Fibroblast of upper back skin (primary cell): ENCODE results near the gene FARSB.
A peak's percentile ranks its signal among the peaks of the same experiment; 100 is the strongest.
"Not testable (repeated sequence)": the region's sequence is repeated elsewhere in the genome, so short reads cannot be mapped to it uniquely, and the experiment has no call there.

Experiments
- DNase-seq: peaks from one replicate; pipeline ENCODE4 v3.0.0-alpha.2; 2013

Gene FARSB

DNA sequence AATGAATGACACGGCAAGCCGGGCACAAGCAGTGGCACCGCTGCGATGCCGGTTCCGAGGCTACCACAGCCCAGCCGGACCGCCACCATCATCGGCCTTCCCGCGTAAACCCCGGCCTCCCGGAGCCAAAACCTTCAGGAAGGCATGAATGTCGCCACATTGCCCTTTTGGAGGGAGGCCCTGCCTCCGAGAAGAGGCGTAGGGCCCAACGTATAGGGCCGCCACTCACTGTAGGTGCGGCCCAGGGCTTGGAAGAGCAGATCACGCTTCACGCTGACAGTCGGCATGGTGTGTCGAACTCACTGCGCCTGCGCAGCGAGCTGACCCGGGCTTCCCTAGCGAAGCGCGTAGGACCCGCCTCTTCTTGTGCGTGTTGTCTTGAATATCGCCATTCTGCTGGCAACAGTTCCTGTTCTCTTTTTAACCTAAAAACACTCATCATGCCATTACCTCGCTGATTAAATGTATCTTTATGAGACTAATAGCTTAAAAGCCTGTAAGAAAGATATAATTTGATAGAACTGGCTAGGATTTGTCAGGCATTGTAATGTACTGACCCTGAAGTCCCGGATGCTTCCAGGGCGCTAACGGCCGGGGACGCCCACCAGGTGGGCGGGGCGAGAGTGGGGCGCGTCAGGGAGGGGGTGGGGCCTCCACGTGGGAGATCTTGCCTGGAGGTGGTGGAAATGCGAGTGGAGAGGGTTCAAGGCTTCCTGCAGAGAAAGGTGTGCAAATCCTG lies at the start of gene FARSB:
FARSB (minus strand) TSS at position 306 of the 739 bp plus-strand sequence; CDS start at position 287, 19 bp downstream.
- peak; percentile 96 for DNase-seq

DNA sequence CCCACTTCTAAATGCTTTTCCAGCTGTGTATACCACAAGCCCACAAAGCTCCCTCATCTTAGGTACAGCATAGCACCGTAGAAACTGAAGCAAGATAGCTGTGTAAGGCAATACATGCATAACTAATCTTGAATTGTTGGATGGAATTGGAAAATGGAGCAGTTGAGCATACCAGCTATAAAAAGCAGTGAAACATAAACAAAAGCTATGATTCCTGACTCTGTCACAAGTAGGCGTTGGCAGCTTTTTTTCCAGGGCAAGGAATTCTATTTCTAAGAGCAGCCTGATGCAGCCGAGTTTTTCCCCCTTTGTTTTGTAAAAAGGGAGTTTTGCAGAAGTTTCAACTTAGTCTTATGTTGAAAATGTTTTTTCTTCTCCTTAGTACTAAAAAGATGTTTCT lies 48.0 kb upstream of the FARSB start:
- no peak for DNase-seq

DNA sequence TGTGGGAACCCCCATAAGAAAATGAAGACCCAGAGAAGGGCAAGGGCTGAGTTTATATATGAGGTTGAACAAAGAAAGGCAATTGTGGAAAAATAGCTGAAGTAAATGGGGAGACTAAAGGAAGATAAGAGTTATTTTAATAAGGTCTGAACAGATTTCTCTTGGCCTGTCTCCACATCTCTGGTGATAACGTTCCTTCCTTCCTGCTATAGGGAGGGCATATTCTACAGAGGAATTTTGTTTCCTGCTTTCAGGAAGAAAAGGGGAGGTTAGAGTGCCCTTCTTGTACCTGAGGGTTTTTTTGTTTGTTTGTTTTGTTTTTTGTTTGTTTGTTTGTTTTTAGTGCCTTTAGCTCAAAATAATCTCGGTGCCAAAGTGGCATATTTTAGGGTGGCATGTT lies 47.2 kb upstream of the FARSB start:
- no peak for DNase-seq

DNA sequence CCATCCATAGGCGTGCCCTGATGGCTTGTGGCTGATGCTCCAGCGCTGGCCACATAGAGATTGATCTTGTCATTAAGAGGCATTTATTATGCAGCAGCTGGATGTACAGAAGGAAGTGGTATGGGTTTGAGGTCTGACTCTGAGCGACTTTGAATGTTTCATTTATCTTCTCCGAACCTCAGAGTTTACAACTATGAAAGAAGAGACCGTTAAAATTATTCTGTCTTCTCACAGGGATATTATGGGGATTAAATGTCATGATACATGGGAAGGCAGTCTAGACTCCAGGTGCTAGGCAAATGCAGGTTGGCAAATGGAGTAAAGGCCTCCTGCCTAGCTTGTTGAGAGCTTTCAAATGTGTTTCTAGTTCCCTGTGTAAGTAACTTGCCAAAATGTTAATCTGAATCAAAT lies 45.8 kb upstream of the FARSB start:
- DNase-seq, result no peak

DNA sequence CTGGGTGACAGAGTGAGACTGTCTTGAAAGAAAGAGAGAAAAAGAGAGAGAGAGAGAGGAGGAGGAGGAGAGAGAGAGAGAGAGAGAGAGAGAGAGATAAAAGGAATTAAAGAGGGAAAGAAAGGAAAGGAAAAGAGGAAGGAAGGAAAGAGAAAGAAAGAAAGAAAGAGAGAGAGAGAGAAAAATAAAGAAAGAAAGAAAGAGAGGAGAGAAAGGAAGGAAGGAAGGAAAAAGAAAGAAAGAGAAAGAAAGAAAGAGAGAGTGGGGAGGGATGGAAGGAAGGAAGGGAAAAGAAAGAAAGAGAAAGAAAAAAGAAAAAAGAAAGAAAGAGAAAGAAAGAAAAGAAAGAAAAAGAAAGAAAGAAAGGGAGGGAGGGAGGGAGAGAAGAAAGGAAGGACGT lies 45.3 kb upstream of the FARSB start:
- no peak for DNase-seq

DNA sequence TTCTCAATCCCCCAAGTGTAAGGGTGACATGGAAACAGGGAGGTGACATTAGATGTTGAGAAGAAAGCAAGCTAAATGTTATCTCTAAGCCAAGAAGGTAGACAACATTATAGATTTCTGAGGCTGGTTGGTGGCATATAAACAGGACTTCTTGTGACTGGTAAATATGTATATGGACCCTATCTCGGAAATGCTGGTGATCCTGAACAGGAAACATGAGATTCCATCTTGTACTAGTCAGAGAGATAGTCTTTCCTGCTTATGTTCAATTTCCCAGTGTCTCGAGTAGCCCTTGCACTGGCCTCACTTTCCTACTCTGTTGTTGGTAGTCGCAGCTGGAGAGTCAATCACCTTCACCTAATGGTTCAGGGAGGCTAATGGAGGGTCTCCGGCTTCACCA lies 42.4 kb upstream of the FARSB start:
- DNase-seq, result no peak

DNA sequence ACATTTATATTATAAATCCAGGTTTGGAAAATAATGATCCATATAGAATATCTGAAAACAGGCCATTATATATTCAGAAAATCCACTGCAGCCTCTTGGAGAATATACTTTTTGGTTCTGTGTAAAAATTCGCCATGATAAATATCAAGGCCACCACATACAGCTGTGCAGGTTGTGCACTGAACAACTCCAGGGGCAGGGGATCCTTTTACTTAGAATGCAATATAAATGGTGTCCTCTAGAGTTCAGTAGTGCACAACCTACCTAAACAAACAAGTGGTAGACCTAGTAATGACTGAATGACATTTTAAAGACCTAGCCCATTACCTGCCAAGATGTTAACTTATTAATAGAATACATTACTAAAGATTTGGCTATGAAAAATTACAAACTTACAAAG lies 37.9 kb upstream of the FARSB start:
- no peak for DNase-seq

DNA sequence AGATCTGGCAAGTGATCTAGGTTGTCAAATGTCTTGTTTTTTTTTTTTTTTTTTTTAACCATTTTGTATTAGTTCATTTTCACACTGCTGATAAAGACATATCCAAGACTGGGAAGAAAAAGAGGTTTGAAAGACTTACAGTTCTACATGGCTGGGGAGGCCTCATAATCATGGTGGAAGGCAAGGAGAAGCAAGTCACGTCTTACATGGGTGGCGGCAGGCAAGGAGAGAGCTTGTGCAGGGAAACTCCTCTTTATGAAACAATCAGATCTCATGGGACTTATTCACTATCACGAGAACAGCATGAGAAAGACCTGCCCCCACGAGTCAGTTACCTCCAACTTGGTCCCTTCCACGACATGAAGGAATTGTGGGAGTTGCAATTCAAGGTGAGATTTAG lies 37.5 kb upstream of the FARSB start:
- DNase-seq, result not testable (repeated sequence)

DNA sequence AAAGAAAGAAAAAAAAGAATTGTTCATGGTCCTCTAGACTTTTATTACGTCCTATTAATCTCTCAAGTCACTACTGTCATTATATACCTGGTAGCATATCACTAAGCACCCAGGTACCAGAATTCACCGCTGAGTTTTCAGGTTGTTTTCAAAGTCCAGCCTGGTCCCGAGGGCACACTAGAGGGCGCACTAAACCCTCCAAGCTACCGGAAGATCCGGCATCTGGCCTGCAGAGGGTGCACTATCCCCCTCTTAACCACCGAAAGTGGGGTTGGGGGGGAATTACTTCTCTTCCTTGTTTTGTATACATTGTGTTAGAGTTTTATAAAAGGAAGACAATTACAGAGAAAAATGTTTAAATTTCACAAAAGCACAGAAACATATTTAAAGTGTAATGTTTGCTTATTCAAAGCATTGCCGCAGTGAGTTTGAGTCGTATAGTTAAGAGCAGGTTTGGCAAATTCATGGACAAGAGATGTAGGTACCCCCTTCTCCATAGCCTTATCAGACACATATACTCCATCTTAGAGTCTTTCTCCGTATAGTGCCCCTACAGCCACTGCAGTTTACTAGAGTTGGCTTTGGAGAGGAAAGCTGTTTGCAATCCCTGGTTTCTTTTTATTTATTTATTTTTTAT lies 34.8 kb upstream of the FARSB start:
- peak; percentile 74 for DNase-seq

DNA sequence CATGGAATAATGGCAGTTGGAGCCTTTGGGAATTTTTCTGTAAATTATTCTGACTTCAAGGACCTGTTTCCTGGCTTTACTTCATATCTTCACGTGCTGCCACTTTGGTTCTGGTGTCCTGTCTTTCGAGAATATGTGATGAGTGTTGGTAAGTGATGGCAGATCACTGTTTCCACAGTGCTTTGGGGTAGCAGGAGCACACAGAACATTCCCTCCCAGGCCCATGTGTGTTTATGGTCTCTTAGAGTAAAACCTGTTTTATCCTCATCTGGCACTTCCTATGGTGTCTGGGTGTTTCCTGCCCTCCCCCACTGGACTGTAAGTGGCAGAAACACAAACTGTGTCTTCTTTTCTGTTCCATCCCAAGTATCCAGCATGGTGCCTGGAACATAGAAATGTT lies 33.4 kb upstream of the FARSB start:
- DNase-seq, result no peak

DNA sequence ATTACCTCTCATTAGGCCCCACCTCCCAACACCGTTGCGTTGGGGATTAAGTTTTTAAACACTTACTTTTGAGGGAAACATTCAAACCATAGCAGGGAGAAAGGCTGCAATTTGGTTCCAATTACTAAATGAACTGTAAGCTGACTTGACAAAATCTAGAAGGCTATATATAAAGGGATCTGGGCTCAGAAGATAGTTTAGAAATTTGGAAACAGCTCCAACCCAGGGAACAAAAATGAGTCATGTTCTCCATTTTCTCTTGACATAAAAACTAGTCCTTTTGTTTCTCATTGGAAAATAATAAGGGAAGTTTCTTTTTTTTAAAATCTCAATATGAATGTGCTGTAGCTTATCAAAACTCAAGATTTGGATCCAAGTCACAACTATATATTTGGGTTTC lies 33.0 kb upstream of the FARSB start:
- no peak for DNase-seq

DNA sequence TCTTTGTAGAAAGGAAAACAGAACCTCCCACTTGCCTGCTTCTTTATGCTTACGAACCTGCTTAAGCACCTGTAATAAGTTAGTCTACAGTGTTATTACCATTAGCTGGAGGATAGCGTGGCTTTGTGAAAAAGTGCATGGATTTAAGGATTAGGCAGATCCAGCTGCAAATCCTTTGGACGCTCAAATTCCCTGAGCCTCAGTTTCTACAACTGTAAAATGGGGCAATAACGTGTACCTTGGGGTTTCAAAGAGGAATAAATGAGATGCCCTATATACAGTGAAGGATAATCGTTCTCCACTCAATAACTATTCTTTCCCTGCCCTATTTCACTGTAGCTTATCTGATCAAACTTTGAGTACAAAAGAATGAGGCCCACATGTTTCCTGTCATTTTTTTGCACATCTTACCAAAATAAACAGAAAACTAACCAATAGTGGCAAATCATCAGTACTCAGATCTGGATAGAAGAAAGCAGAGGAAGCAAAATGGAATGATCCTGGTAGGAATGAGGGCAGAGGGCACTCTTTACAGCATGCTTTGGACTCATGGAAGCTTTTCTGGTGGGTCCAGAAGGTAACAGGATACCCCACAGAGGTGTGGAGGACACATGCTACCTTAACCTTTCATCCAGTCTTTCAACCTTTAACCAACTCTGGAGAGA lies 30.3 kb upstream of the FARSB start:
- no peak for DNase-seq

DNA sequence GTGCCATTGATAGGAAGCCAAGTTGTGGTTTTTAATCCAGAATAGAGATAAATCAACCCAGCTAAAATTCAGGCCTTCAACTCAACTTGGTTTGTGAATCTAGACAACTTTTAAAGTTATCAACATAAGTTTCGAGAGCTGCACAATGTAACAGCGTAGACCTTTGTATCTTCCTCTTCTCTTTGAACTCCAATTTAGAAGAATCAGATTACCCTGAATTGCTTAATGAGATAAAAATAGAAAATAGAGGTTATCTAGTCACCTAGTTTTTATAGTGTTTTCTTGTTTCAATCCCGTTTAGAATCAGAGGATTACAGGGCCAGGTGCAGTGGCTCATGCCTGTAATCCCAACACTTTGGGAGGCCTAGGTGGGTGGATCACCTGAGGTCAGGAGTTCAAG lies 27.9 kb upstream of the FARSB start:
- no peak for DNase-seq

DNA sequence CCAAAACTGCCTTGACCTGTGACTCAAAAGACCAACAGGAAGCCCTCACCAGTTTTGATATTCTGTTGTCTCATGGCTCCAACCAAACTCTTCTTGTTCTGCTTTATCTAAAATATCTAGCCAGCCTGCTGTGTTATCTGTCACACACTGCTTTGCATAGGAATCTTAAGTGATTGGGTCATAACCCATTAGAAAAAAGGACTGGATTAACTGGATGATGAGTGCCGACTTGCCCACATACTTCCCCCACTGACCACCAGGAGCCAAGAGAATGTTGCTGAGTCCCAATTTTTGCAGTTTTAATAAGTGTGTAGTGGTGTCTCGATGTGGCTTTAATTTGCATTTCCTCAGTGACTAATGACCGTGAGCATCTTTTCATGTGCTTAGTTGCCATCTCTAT lies 22.1 kb upstream of the FARSB start:
- DNase-seq, result no peak

DNA sequence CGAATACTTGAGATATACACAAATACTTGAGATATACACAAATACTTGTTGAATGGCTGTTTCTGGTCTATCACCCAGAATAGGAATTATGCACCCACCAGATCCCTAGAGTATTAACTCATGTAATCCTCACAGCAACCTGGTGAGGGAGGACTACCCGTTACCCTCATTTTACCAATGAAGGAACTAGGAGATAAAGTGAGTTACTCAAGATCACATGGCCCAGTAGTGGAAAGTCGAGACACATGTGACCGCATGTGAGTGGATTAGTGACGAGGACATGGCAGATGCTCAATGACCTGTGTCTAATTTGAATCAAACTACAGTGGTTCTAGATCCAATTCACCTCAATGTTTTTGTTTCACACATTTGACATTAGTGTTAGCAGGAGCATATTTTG lies 18.0 kb upstream of the FARSB start:
- no peak for DNase-seq

DNA sequence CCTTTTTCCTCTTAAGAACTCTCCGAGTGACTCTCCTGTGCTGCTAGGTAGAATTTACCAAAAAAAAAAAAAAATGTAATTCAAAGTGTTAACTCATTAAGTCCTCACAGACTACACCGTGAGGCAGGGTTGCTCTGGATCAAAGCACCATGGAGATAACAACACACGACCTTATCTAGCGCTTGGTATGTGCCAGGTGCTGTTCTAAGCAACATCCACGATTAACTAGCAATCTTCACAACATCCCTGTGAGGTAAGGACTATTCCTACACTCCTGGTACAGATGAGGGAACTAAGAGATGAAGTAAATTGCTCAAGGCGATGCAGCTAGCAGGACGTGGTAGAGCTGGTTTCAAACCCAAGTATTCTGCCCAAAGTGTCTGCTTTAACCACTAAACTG lies 17.4 kb upstream of the FARSB start:
- no peak for DNase-seq

DNA sequence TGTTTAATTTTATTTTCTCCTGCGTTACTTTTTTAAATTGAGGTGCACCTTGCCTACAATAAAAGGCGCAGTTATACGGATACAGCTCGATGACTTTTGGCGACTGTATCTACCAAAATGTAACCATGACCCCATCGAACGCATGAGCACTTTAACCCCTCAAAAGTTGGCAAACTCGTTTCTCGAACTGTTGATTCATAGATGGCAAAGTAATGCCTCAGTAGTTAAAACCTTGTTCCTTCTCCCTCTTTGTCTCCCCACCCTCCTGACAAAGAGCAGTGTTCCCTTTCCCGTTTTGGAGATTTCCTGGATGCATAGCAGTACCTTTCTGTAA lies 16.1 kb upstream of the FARSB start:
- DNase-seq, result no peak

DNA sequence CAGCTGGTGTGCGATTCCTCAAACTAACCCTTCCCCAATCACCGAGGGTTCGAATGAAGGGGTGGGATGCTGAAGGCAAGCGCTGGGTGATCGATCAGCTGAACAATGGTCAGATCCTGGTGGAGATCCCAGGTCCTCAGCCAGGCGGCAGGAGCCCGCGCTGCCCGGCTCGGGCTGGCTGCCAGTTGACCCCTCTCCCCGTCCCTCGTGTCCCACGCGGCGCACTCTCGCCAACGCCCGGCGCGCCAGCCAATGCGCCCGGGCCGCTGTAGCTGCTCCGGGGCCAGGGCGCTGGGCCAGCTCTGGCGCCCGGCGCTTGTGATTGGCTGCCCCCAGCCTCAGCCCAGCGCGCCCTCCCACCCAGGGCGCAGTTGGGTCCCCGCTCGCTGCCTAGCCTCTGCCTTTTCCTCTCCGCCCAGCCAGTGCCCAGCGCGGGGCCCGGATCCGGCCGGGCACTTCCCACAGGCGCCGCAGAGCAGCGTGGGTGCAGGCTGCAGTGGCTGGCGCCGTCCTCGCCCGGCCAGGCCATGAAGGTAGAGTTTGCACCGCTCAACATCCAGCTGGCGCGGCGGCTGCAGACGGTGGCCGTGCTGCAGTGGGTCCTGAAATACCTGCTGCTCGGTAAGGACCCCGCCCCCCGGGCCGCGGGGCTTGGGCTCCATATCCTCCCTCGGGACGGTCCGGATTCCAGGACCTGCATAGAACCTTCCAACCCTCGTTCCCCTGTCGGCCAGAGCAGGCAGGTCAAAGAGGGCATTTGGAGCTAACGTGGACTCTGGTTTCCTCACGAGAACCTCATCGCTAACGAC lies 15.6 kb upstream of the FARSB start, which contains the start of gene MOGAT1:
MOGAT1 (plus strand) TSS at position 400 of the 809 bp plus-strand sequence; CDS start at position 528, 128 bp downstream.
- no peak for DNase-seq

DNA sequence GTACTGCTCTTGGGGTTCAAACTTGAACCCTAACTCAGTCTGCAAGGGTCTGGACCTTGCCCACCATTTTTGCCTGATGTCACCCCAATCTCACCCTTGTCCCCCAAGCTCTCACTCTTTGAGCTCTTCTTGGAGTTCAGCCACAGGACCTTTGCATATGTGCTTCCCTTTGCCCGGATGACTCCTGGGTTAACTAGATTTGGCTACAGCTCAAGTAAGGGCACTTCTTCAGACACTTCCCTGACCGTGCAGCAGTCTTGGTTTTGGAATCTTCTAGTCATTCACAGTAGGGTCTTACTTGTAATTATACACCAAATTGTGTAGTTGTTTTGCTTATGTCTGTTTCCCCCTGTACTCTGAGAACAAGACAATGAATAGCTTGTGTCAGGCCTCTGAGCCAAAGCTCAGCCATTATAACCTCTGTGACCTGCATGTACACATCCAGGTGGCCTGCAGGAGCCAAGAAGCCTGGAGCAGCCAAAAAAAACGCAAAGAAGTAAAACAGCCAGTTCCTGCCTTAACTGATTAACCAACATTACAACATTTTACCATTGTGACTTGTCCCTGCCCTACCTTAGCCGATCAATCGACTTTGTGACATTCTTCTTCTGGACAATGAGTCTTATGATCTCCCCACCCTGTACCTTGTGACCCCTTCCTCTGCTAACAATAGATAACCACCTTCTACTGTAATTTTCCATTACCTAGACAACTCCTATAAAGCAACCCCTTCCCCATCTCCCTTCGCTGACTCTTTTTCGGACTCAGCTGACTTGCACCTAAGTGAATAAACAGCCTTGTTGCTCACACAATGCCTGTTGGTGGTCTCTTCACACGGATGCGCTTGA lies 14.5 kb upstream of the FARSB start:
- DNase-seq, result no peak

DNA sequence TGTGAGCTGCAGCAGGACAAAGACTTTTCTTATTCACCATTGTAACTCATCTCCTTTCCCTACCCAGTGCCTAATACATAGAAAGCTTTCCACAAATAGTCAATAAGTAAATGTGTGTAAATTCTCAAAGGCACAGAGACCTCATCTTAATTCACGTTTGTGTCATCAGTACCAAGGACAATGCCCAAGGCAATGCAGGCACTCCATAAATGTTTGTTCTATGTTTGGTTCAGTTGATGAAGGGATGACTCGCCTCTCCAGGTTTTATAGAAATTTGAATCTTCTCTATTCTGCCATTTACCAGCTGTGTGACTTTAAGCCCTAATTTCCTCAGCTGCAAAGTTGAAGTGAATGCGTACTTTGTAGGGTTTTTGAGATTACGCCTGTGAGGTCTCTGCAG lies 13.5 kb upstream of the FARSB start:
- DNase-seq, result no peak

DNA sequence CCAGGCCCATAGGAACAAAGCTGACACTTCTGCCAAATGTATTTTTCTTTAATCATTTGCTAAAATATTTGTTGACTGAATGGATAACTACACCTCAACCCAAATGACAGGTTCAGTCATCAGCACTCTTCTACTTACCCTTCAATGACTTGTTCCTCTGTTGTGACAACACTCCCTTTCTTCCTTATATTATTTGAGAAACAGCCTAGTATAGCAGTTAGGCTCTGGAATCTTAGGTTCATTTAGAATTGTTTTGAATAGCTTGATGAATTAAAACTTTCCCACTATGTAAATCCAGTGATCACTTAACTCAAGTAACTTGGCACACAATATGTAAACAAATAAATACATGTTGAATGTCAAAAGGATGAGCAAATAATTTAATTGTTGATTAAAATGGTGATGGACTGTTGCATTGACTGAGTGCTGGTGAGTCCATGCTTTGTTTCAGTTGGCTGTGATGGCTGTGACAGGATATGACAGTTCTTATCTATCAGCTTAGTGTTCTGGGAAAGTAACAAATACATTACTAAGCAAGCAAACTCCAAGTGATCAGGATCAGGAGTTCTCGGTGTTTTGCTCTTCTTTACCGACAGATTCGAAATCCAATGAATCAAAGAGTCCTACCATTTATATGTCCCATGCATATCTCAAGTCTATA lies 12.7 kb upstream of the FARSB start:
- DNase-seq, result no peak

DNA sequence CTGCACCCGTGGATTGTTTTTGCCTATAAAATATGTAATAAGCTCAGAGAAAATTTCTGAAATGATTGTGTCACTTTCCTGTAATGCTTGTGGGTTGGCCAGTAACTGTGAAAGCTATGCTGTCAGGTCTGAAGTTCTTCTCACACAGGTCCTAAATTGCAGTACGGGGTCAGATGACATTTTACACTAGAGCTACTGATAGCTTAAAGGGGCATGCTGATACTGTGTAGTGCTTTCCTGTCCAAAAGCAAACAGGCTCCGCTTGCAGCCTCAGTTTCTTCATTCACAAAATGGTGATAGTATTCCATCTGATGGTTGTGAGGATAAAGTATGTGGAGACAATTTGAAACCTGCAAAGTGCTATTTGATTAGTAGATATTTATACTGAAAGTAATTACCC lies 7.6 kb upstream of the FARSB start:
- DNase-seq, result no peak
